Fibroblast of lung (primary cell): ENCODE results near the gene USP8.

Source experiments
- CTCF ChIP-seq, 2 donors: IDR thresholded peaks in 1 of 2; conservative IDR thresholded peaks in 1 of 2; 1 replicate in 1 of 2; 2 replicates in 1 of 2; pipeline ENCODE4 v1.5.1; 2011 to 2012; ENCODE audit warnings: low read length in 2 of 2, control low read depth in 1 of 2, inconsistent platforms in 1 of 2, low read depth in 1 of 2, mild to moderate bottlenecking in 1 of 2
- EZH2 ChIP-seq: IDR thresholded peaks from 2 replicates; pipeline ENCODE4 v1.5.1; 2012; ENCODE audit warnings: low read length, control low read depth, mild to moderate bottlenecking; ENCODE audit errors: missing control alignments

DNA sequence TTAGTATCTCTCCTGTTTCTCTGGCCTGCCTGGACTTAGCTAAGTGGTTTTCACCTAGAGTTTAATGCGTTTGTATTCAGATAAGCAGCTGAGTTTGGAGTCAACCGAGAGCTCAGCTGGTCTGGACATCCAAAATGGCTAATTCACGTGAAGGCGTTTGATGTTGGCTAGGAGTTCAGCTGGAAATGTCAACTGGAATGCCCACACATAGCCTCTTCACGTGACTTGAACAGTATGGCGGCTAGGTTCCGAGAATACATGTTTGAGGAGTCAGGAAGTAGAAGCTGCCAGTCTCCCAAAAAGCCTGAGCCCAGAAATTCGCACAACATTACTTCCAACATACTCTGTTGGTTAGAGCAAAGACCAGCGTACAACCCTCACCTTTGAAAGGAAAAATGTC, 2.2 kb downstream of the USP8 start:
- no peak for TF ChIP-seq CTCF (conservative IDR thresholded peaks at IDR 0.05 in 1 of 2, IDR thresholded peaks at IDR 0.05 in 1 of 2; ENCODE audit: low read depth in 1 of 2, low read length in 2 of 2)
- no peak for TF ChIP-seq EZH2
